Measurements from ENCODE around the gene SPDYE4.

The SPDYE4 gene

DNA sequence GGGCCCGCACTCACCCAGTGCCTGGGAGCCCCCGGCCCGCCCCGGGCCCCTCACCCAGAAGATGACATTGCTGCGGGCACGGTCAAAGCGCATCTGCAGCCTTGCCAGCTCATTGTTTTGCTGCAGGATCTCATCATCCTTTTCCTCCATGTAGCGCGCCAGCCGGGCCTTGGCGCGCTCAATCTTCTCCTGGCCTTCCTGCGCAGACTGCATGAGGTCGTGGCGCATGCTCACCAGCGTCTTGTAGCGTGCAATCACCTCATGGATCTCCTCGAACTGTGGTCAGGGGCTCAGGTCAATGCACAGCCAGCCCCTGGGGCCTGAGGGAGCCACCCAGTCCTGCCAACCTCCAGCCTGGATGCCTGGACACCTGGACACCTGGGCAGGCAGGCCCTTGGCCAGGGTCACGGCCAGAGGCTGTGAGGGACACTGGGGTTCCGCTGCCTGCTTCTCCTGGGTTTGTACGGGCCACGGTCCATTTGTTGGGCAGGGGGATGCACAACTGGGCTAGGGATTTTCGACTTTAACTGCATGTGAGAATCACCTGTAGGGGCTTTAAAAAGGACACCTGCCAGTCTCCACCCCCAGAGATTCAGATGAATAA lies 22.9 kb downstream of the SPDYE4 start:
- Histone ChIP-seq H3K36me3 (ENCODE audit: control insufficient read depth, low read length) (no peaks in the 10 kb centered on the region), H3K4me3 (ENCODE audit: low read length) (no peak overlapping the region), H3K27ac (ENCODE audit: low read depth, low read length) (no peak overlapping the region), H3K9me2 (replicated peaks; ENCODE audit: control insufficient read depth, low read length) (no peaks in the 10 kb centered on the region), H3F3A (ENCODE audit: control insufficient read depth, insufficient read depth) (no peaks in the 10 kb centered on the region), H3K4me1 (ENCODE audit: control insufficient read depth, low read length) (peaks cover 4% of the 10 kb centered on the region), H4K20me1 (ENCODE audit: control insufficient read depth, insufficient read depth, low read depth, low read length) (no peaks in the 10 kb centered on the region), H3K27me3 (ENCODE audit: control insufficient read depth, low read length) (no peaks in the 10 kb centered on the region), H3K4me2 (ENCODE audit: low read length) (no peak overlapping the region), H3K9me3 (ENCODE audit: control insufficient read depth, insufficient read depth, low read length) (no peaks in the 10 kb centered on the region), H3K79me2 (ENCODE audit: control insufficient read depth, low read length) (no peaks in the 10 kb centered on the region)
- no peak for TF ChIP-seq EZH2phosphoT487 (IDR thresholded peaks at IDR 0.05; ENCODE audit: borderline replicate concordance, low read length)
- TF ChIP-seq, protein P1, sequence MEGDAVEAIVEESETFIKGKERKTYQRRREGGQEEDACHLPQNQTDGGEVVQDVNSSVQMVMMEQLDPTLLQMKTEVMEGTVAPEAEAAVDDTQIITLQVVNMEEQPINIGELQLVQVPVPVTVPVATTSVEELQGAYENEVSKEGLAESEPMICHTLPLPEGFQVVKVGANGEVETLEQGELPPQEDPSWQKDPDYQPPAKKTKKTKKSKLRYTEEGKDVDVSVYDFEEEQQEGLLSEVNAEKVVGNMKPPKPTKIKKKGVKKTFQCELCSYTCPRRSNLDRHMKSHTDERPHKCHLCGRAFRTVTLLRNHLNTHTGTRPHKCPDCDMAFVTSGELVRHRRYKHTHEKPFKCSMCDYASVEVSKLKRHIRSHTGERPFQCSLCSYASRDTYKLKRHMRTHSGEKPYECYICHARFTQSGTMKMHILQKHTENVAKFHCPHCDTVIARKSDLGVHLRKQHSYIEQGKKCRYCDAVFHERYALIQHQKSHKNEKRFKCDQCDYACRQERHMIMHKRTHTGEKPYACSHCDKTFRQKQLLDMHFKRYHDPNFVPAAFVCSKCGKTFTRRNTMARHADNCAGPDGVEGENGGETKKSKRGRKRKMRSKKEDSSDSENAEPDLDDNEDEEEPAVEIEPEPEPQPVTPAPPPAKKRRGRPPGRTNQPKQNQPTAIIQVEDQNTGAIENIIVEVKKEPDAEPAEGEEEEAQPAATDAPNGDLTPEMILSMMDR (IDR thresholded peaks at IDR 0.05; ENCODE audit: low read depth, low read length, poor library complexity, severe bottlenecking), result no peak

DNA sequence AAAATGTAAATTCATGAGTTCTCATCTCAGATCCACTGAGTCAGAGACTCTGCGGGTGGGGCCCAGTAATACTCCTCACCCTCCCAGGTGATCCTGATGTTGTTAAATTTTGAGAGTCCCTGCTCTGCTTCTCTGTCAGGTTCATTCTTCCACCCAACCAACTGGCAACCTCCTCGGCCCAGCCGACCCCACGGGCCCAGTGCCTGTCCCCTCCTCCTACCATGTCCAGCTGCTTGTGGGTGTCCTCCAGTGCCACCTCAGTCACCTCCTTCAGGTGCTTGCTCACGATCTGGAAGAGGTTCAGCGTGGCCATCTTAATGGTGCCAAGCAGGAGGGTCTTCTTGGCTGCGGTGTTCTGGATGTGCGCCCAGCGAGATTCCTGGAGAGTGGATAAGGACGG lies 23.5 kb downstream of the SPDYE4 start:
- H3K27ac ChIP-seq (ENCODE audit: low read depth, low read length), result no peak overlapping the region
- H3F3A ChIP-seq (ENCODE audit: control insufficient read depth, insufficient read depth), result no peaks in the 10 kb centered on the region
- no peak overlapping the region for H3K4me3 ChIP-seq (ENCODE audit: low read length)
- H3K4me2 ChIP-seq (ENCODE audit: low read length), result no peak overlapping the region
- H3K27me3 ChIP-seq (ENCODE audit: control insufficient read depth, low read length), result no peaks in the 10 kb centered on the region
- H3K9me2 ChIP-seq (replicated peaks; ENCODE audit: control insufficient read depth, low read length), result no peaks in the 10 kb centered on the region
- no peaks in the 10 kb centered on the region for H3K36me3 ChIP-seq (ENCODE audit: control insufficient read depth, low read length)
- H3K9me3 ChIP-seq (ENCODE audit: control insufficient read depth, insufficient read depth, low read length), result no peaks in the 10 kb centered on the region
- H3K4me1 ChIP-seq (ENCODE audit: control insufficient read depth, low read length), result peaks cover 2% of the 10 kb centered on the region
- no peaks in the 10 kb centered on the region for H3K79me2 ChIP-seq (ENCODE audit: control insufficient read depth, low read length)
- H4K20me1 ChIP-seq (ENCODE audit: control insufficient read depth, insufficient read depth, low read depth, low read length), result no peaks in the 10 kb centered on the region
- TF ChIP-seq, protein P1 (IDR thresholded peaks at IDR 0.05; ENCODE audit: low read depth, low read length, poor library complexity, severe bottlenecking), result no peak
- TF ChIP-seq EZH2phosphoT487 (IDR thresholded peaks at IDR 0.05; ENCODE audit: borderline replicate concordance, low read length), result no peak

DNA sequence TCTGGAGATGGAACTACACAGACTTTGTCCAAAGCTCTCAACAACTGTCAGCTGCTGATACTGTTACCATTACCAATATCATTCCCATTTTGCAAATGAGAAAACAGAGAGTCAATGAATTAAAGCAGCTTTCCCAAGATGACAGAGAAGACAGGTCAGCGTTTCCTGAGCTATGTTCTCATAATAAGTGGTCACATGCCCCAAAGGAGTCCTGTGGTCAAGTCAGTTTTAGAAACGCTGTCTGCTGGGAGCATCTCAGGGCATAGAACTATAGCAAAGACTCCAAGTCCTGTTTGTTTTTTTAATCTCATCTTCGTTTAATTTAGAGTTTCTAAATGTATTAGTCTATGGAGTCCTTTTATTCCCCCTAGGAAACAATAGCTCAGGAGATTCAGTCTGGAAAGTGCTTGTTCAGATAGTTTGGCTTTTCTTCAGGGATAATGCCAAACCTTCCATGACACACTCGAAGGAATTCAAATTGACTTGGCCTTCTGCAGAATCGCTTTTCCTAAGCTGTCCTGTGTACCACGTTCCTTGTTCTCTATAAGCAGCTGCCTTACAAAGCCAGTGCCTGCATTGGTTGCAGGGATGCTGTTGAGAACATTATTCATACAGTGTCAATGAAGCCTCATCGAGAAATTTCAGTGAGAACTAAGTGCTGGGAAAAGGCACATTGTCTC lies 25.8 kb downstream of the SPDYE4 start:
- no peak for TF ChIP-seq EZH2phosphoT487 (IDR thresholded peaks at IDR 0.05; ENCODE audit: borderline replicate concordance, low read length)
- TF ChIP-seq, protein P1 (IDR thresholded peaks at IDR 0.05; ENCODE audit: low read depth, low read length, poor library complexity, severe bottlenecking), result no peak
- no peaks in the 10 kb centered on the region for H3K4me1 ChIP-seq (ENCODE audit: control insufficient read depth, low read length)
- no peak overlapping the region for H3K27ac ChIP-seq (ENCODE audit: low read depth, low read length)
- no peak overlapping the region for H3K4me3 ChIP-seq (ENCODE audit: low read length)
- no peaks in the 10 kb centered on the region for H3K9me2 ChIP-seq (replicated peaks; ENCODE audit: control insufficient read depth, low read length)
- no peaks in the 10 kb centered on the region for H3K9me3 ChIP-seq (ENCODE audit: control insufficient read depth, insufficient read depth, low read length)
- no peaks in the 10 kb centered on the region for H3F3A ChIP-seq (ENCODE audit: control insufficient read depth, insufficient read depth)
- H3K36me3 ChIP-seq (ENCODE audit: control insufficient read depth, low read length), result no peaks in the 10 kb centered on the region
- H3K79me2 ChIP-seq (ENCODE audit: control insufficient read depth, low read length), result no peaks in the 10 kb centered on the region
- H3K4me2 ChIP-seq (ENCODE audit: low read length), result no peak overlapping the region
- H4K20me1 ChIP-seq (ENCODE audit: control insufficient read depth, insufficient read depth, low read depth, low read length), result no peaks in the 10 kb centered on the region
- H3K27me3 ChIP-seq (ENCODE audit: control insufficient read depth, low read length), result no peaks in the 10 kb centered on the region

Data from DOHH2 (cell line).